ENCODE results near the gene SLC25A6. TPM values are rescaled to one million over a fixed set of nuclear protein-coding genes. Genes with fewer than 3 reads are reported as not detected.

Gene SLC25A6
- polyA plus RNA-seq, 1 of the 3 experiments (the other 2 are of a cell fraction): 981 TPM

- Histone ChIP-seq H3K27ac (ENCODE audit: low read depth in 2 of 2, low read length in 1 of 2) (no peak overlapping the region), H2AFZ (ENCODE audit: low read depth) (no peak overlapping the region), H4K20me1 (ENCODE audit: insufficient read depth) (no peaks in the 10 kb centered on the region), H3K9me2 (no peaks in the 10 kb centered on the region), H3K9ac (no peak overlapping the region), H3F3A (replicated peaks; ENCODE audit: insufficient read depth) (no peaks in the 10 kb centered on the region), H3K79me2 (ENCODE audit: insufficient read depth) (no peaks in the 10 kb centered on the region), H3K36me3 (replicated peaks in 1 of 2; ENCODE audit: control insufficient read depth in 1 of 2, insufficient read depth in 2 of 2, low read length in 1 of 2) (no peaks in the 10 kb centered on the region), H3K27me3 (ENCODE audit: insufficient read depth) (peaks cover 7% of the 10 kb centered on the region; the same call in 1 of the 2 replicates), H3K9me3 (no peaks in the 10 kb centered on the region), H3K4me1 (ENCODE audit: control insufficient read depth in 1 of 2, insufficient read depth in 2 of 2, low read depth in 1 of 2, low read length in 1 of 2) (no peaks in the 10 kb centered on the region), H3K4me2 (no peak overlapping the region), H3K4me3 (ENCODE audit: low read depth in 2 of 2, low read length in 1 of 2) (no peak overlapping the region)
- ChIA-PET POLR2A (no interaction called here), CTCF (no interaction called here)
- TF ChIP-seq EP300 (IDR thresholded peaks at IDR 0.05; ENCODE audit: borderline replicate concordance in 1 of 2, low read depth in 1 of 2, low read length in 1 of 2) (no peak), IRF3 (IDR thresholded peaks at IDR 0.05; ENCODE audit: low read depth, low read length) (no peak), USF2 (IDR thresholded peaks at IDR 0.05; ENCODE audit: borderline replicate concordance, low read depth, low read length) (no peak), TEAD4 (IDR thresholded peaks at IDR 0.05; ENCODE audit: borderline replicate concordance, insufficient read depth) (no peak), GATA2 (CRISPR knock-in tag; IDR thresholded peaks at IDR 0.05) (no peak), JUND (IDR thresholded peaks at IDR 0.05) (no peak), MAX (IDR thresholded peaks at IDR 0.05; ENCODE audit: low read depth) (no peak), RFX5 (IDR thresholded peaks at IDR 0.05; ENCODE audit: low read length) (no peak), RCOR1 (IDR thresholded peaks at IDR 0.05; ENCODE audit: low read length) (no peak), FOXJ3 (CRISPR knock-in tag; IDR thresholded peaks at IDR 0.05) (no peak), GABPA (IDR thresholded peaks at IDR 0.05; ENCODE audit: low read depth) (no peak), EZH2phosphoT487 (IDR thresholded peaks at IDR 0.05; ENCODE audit: borderline replicate concordance, low read depth) (no peak), FOSL2 (IDR thresholded peaks at IDR 0.05; ENCODE audit: borderline replicate concordance, low read depth) (no peak)
- 41% methylated on average over 2 of the region's 2 CpGs for WGBS (ENCODE audit: low lambda C conversion rate)
- no peak for DNase-seq
Observed at GRCh38 chrX:1360171-1360570, 31.7 kb downstream of the SLC25A6 start.

GRCh38 chrX:1359477-1359873 lies 32.4 kb downstream of the SLC25A6 start:
- Histone ChIP-seq H3K9me2 (no peaks in the 10 kb centered on the region), H3K36me3 (replicated peaks in 1 of 2; ENCODE audit: control insufficient read depth in 1 of 2, insufficient read depth in 2 of 2, low read length in 1 of 2) (no peaks in the 10 kb centered on the region), H3K4me3 (ENCODE audit: low read depth in 2 of 2, low read length in 1 of 2) (no peak overlapping the region), H3K9ac (no peak overlapping the region), H3F3A (replicated peaks; ENCODE audit: insufficient read depth) (no peaks in the 10 kb centered on the region), H4K20me1 (ENCODE audit: insufficient read depth) (no peaks in the 10 kb centered on the region), H3K79me2 (ENCODE audit: insufficient read depth) (no peaks in the 10 kb centered on the region), H3K4me1 (ENCODE audit: control insufficient read depth in 1 of 2, insufficient read depth in 2 of 2, low read depth in 1 of 2, low read length in 1 of 2) (no peaks in the 10 kb centered on the region), H3K27ac (ENCODE audit: low read depth in 2 of 2, low read length in 1 of 2) (no peak overlapping the region), H2AFZ (ENCODE audit: low read depth) (no peak overlapping the region), H3K27me3 (ENCODE audit: insufficient read depth) (peaks cover 7% of the 10 kb centered on the region; the same call in 1 of the 2 replicates), H3K9me3 (no peaks in the 10 kb centered on the region), H3K4me2 (no peak overlapping the region)
- no peak for DNase-seq
- TF ChIP-seq USF2 (IDR thresholded peaks at IDR 0.05; ENCODE audit: borderline replicate concordance, low read depth, low read length): no peak
- TF ChIP-seq CHD2 (IDR thresholded peaks at IDR 0.05; ENCODE audit: low read length, partially characterized antibody): no peak
- TF ChIP-seq MEF2A (IDR thresholded peaks at IDR 0.05; ENCODE audit: borderline replicate concordance, low read depth): no peak
- TF ChIP-seq GATA2 (CRISPR knock-in tag; IDR thresholded peaks at IDR 0.05): no peak
- no peak for TF ChIP-seq CTCF (IDR thresholded peaks at IDR 0.05)
- TF ChIP-seq JUND (IDR thresholded peaks at IDR 0.05): no peak
- no peak for TF ChIP-seq REST (IDR thresholded peaks at IDR 0.05; ENCODE audit: low read depth, low read length)
- TF ChIP-seq TEAD4 (IDR thresholded peaks at IDR 0.05; ENCODE audit: borderline replicate concordance, insufficient read depth): no peak
- ChIA-PET CTCF (no interaction called here), POLR2A (no interaction called here)
- 41% methylated on average over 4 of the region's 4 CpGs for WGBS (ENCODE audit: low lambda C conversion rate)

Measured in SK-N-SH (cell line).